ENCODE measurements around the gene CASP6.

The CASP6 gene

DNA sequence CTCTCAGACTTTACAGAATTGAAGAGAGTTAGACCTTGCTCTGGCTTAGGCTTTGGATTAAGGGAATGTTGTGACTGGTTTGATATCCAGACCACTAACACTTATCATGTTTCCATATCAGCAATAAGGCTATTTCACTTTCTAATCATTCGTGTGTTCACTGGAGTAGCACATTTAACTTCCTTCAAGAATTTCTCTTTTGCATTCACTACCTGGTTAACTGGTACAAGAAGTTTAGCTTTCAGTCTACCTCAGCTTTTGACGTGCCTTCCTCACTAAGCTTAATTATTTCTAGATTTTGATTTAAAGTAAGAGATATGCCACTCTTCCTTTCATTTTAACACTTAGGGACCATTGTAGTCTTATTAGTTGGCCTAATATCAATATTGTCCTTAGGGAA lies 62.6 kb downstream of the CASP6 start:
- no peak for DNase-seq

More for the DNA sequence above, 62.6 kb downstream of the CASP6 start:
- intact Hi-C loops (cut with DNase I) = no loop called here

Data from head of caudate nucleus (tissue), 42 donors.